Stimulated activated CD4-positive, alpha-beta T cell treated with anti-CD3 and anti-CD28 coated beads, Interleukin-15, amount 100 ng/mL, for 1 hour (primary cell): Measurements from ENCODE around the gene ROR2.

ENCODE experiments used
- DNase-seq, 2 donors: peaks; one replicate each; pipeline ENCODE4 v3.0.0-alpha.2; 2020; ENCODE audit warnings: low read depth in 1 of 2, low spot score in 1 of 2

The ROR2 gene

DNA sequence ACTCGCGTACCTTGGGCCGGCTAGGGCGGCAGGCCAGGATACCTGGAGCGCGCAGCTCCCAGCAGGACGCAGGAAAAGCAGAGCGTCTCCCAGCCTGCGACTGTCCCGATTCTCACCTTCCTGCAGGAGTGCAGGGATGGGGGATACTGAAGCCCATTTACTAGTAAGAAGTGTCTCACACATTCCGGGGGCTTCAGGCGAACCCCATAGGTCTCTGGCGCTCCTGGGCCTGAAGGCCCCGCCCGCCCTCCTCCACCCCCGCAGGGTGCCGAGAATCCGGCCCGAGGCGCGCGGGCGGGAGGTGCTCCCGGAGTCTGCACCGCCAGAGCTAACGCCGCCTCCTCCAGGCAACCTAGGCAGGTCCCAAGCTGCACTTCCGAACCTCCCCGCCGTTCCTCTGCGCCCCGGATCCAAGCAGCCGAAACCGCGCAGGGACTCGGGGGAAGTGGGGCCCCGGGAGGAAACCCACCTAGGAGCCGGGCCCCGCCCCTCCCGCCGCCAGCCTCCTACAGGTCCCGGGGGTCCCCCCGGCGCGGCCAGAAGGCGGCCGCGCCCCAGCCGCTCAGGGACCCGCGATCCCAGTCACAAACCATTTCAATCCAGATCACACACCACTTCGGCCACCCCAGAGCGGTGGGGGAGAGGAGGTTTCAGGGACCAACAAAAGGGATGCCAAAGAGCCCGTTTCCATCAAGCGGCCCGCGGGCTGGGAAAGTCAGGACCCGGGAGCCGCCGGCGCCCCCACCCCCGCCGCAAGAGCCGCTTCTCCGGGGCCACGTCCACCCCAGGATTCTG lies 1.2 kb downstream of the ROR2 start:
- no peak for DNase-seq

DNA sequence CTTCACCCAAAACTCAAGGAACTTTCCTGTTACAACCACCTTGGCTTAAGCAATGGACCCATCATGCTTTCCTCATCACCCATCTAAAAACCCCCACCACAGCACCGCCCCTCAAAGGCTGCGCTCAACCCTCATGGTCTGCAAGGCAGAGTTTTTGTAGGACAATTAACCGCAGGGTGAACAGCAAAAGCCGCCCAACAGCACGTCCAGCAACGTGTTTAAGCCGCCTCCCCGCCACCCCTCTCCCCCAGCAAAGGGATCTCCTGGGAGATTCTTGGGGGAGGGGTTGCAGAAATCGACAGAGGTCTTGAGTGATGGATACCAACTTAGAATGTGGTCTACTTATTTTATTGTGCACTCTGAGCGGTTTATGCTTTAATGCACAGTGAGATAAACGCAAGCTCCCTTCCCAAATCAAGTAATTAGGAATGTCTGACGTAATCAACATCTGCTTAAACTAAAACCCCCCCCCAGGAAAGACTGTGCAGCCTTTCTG lies 1.9 kb downstream of the ROR2 start:
- no peak for DNase-seq

DNA sequence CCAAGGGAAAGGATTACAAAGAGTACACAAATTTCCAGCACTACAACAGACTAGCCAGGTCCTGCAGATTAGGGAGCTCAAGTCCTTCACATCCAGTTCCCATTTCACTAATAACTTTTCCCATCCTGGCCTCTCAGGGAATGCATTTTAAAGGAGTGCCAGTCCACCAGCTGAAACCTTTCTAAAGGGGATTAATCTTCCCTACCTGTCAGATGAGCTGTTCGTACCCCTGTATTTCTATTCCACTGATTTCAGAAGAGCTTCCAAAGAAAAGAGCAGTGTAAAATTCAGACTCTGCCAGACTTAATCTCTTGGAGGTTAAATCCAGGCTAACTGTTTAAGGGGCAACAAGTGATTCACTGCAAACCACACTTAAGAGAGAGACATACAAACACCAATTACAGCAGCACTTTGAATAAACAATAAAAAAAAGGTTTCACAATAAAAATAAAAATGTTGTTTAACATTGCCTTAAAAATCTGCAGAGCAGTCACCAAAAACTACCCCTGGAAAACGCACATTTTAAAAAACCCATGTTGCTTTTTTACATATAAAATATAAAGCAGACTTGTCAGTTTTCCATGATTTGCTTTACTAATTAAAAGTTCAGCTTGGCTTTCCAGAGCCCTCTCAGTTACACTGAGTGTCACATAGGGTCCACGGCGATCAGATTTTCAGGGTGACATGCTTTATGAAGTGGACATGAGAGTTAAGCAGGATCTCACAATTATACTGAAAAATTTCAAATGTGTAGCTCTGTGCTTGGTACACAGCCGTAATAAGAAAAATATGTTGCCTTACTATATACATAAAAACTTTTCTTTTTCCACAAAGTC lies 3.2 kb downstream of the ROR2 start:
- no peak for DNase-seq

DNA sequence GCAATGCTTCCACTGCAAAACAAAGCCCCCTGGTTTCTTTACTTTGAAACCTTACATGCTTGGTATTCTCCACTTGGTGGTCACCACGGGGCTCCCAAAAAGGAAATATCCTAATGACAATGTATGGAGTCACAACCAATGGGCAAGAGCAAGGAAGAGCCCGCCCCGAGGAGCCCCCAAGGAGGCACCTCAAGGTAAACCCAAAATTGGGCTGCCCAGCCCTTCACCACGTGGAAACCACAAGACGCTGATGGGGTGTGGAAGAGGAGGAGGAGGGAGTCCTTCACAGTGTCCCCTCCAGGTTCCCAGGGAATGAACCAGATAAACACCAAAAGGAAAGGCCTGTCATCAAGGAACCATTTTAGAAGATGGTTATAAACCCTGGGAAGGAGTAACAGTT lies 3.8 kb downstream of the ROR2 start:
- DNase-seq, result no peak

DNA sequence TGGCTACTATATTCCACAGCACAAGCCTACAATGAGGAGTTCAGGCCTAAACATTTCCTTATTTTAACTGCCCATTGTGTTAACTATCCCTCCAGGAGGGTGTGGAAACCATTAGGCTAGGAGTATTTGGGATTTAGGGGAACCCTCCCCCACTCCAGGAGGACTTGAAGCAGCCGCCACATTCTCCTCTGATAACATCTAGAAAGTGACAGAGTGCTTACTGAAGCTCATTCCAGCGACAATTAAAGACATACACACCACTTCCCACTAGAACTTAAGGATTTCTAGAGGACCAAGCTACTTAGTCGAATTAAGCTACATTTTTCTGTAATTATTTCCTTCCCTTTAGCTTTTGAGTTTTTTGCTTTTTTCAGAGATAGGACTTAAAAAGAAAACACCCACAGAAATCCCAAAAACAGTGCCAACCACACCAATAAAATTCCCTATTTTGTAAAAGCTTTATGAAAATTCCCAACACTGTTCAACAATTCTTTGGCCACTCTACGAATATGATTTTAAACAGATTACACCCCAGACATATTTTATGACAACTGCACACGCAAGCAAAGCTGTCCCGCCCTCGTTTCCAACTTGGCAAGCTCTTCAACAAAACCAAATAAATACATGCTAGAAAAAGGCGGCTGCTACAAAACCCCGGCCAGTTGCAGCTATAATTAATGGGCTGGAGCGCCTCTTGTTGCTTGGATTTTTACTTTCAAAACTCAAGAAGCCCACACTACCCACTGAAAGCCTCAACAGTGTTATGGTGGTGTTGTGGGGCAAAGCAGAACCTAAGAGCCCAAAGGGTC lies 4.5 kb downstream of the ROR2 start:
- DNase-seq, result no peak

DNA sequence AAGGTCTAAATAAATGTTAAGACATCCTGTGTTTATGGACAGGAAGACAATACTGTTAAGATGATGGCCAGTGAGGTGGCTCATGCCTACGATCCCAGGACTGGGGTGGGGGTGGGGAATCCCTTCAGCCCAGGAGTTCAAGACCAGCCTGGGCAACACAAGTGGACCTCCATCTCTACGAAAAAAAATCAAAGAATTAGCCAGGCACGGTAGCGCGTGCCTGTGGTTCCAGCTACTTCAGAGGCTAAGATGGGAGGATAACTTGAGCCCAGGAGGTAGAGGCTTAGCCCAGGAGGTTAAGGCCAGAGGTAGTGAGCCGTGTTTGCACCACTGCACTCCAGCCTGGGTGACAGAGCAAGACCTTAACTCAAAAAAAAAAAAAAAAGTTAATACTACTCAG lies 5.3 kb downstream of the ROR2 start:
- DNase-seq, result no peak

DNA sequence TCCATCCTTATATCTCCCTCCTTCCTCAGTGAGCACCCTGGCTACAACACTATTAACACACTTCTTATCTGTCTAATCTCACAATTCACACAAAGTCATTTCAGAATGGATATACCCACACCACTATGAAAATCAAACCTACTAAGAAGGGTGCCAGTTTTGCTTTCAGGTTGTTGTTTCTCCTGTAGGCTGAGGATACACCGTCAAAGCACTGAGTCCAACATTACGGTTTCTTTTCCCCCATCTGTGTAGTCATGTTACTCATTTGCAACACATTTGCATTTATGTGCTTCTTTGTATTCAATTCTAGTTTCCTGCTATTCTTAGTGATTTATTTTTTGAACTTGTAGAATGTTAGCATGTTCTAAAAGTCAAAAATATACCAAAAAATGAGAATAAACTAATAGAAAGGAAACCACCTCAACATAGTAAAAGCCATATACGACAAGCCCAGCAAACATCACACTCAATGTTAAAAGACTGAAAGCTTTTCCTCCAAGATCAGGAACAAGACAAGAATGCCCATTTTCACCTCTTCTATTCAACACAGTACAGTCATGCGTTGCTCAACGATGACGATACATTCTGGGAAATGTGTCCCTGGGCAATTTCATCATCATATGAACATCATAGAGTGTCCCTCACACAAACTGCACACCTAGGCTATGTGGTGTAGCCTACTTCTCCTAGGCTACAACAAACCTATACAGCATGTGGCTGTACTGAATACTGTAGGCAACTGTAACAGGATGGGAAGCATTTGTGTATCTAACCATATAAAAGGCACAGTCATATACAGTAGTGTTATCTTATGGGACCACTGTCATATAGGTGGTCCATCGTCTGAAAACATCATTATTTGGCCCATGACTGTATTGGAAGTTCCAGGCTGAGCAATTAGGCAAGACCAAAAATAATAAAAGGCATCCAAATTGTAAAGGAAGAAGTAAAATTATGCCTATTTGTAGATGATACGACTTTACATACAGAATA lies 6.3 kb downstream of the ROR2 start:
- DNase-seq, result no peak

DNA sequence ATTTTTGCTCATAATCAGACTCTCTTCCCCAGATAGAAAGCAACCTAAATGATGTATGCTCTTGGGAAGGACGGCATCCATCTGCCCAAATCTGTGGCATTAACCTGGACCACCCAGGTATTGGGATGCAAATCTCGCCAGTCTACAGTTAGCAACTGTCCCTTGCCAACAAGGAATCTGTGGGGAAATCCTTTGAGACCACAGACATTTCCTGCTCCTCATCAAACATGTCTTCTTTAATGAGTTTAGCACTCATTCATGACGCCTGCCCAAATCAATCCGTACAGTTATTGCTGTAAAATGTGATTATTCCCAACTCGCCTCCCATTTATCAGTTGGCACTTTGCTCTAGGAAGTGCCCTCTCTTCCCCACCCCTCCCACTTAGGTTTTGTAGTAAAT lies 7.8 kb downstream of the ROR2 start:
- no peak for DNase-seq

DNA sequence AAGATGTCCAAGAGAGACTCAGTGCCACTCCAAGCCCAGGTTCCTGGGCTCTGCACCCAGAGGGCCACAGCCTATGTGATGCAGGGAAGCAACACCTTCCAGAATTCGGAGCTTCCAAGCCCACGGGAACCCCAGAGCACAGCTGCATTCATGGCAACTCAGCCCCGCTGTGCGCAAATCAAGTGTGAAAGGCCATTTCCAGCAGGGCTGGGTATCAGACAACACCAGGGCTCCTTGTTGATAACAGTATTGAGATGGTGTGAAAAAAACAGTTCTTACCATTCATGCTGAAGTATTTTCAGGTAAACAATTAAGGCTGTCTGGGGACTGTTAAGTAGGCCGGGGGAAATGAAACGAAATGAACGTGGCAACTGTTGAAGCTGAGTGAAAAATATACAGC lies 10.1 kb downstream of the ROR2 start:
- DNase-seq, result no peak

DNA sequence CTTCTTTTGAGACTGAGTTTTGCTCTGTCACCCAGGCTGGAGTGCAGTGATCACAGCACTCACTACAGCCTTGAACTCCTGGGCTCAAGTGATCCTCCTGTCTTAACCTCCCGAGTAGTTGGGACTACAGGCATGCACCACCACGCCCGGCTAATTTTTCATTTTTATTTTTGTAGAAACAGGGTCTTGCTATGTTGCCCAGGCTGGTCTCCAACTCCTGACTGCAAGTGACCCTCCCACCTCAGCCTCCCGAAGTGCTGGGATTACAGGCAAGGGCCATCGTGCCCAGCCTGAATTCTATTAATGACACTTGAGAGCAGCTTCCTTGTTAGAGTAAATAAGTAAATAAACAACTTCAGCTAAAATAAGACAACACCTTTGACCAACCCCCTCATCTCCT lies 12.3 kb downstream of the ROR2 start:
- no peak for DNase-seq

DNA sequence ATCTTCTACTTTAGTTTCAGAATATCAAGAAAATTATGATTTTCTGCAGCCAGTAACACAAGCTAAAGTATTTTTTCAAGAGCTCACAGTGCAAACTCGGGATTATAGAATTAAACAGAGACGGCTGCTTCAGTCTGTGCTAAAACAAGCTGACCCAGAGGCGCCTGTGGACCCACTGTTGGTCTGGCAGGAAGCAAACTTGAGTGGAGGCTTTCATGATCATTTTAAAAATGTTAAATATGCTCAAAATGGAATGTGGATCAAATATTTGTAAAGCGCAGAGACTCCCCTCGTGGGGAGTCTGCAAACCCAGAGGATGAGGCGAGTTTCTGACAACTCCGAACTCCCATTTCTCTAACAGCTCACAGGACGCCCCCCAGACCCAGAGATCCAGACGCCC lies 13.0 kb downstream of the ROR2 start:
- DNase-seq, result no peak

DNA sequence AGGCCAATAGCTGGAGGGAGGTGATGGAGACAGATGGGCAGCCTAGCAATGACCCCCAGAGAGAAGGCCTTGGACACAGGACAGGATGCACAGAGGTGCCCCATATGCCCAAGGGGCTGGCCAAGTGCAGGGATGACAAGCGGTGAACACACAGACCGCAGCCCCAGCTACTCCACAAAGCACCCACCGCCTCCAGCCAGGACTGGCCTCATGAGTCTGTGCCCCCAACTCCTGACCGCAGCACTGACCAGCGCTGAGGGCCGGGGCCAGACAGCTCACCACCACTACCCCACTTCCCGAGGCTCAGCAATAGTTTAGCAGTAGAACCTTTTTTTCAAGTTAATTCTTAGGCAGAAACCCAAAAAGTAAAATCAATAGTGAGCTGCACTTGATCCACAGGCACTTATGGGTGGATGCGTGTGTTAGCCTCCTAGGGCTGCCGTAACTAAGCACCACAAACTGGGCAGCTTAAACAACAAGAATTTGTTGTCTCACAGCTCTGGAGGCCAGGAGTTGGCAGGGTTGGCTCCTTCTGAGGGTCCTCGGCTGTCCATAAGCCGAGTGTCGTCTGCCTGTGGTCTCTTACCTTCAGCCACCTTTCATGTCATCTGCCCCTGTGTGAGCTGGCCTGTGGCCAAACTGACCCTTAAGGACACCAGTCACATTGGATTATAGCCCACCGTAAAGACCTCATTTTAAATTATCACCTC lies 14.1 kb downstream of the ROR2 start:
- no peak for DNase-seq

DNA sequence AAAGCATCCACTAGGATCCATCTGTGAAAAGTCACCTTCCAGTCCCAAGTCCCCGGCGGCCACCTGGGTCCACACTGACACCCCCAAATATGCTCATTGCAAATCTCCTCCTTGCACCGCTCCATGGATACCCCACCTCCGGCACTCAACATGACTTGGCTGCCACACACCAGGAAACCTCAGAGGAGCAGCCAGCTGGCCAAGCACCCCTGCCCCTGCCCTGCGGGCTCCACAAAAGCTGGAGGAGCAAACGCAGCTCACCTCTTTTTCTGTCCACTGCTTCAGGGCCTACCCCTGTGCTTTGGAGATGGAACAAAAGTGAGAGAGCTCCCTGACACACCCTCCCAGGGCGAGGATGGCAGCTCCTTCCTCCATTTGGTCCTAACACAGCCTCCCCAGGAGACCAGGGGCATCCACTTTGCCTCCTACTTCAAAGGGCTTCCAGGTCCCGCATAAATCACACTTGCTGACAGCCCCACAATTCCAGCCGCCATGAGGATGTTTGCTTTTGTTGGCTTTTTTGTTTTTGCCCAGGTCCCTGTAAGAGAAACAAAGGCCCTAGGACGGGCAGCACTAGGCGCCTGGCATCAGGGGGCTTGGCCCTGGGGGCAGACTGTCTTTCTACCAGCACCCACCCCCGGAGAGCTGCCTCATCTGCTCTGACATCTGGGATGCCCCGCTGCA lies 14.8 kb downstream of the ROR2 start:
- no peak for DNase-seq

DNA sequence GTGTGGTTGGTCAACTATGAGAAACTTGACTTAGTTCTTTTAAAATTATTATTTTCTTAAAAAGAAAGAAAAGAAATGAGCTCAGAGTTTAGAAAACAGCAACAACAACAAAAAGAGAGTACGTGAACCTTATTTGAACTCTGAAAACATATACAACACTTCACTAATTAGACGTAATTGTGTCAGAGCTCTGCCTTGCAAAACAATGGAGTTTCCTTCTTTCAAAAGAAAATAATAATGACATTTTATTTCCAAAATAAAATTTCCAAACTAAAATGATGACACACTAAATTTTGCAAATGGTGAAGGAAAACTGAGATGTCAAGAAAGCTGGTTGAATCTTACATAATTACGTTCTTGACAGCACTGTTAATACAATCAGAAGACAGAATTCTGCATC lies 15.4 kb downstream of the ROR2 start:
- no peak for DNase-seq

DNA sequence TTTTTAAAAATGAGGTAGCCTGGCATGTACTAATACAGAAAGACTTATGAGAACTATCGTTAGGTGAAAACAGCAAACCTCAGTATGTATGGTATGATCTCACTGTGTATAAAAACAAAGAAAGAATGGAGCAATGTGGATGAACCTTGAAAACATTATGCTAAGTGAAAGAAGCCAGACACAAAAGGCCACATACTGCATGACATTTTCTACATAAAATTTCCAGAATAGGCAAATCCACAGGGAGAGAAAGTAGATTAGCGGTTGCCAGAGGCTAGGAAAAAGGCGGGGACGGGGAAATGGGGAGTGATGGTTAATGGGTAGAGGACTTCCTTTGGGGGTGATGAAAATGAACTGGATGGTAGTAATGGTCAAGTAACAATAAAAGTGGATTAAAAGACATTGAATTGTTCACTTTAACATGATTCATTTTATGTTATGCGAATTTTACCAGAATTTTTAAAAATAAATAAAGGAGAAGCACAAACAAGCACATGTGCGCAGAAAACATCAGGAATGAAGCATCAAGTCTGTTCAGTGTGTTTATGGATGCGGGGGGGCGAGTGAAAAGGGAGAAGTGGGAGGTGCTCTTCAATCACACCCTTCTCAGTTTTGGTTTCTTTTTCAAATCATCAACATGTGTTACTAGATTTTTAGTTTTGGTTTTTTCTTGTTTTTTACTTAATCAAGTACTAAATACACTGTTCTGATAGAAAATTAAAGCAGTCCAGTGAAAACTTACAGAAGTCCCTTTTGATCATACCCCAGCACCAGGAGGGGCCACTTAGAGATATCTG lies 16.3 kb downstream of the ROR2 start:
- DNase-seq, result no peak

DNA sequence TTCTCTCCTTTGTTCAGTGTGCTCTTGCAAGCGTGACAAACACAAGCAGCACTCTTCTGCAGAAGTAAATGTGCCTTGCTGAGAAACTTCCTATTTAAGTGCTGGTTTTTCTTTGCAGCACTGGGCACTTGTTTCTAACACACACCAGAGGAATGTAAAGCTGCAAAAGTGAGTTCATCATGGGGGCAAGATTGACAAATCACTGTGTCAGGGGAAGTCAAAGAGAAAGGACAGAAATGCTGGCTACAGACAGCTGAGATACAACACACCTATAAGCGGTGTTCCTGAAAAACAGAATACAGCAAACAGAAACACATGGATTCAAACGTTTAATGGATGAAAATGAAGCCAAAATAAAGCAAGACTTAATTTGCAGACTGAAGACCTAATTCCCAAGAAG lies 19.6 kb downstream of the ROR2 start:
- no peak for DNase-seq

DNA sequence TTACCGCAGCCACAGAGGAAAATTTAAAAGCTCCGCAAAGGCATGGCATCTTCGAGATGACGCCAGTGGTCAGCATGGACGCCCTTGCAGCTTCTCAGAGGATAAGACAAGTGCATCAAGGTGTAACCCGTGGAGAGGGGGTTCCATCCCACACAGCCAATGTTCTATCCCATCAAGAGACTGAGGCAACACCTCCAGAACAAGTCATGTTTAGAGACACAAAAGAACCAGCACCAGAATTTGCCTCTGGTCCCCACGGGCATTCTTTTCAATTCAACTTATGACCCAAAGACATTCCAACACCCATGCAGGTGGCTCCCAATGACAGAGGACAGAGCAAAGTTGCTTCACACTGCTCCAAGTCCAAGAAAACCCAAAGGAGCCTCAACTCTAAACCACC lies 20.7 kb downstream of the ROR2 start:
- no peak for DNase-seq

DNA sequence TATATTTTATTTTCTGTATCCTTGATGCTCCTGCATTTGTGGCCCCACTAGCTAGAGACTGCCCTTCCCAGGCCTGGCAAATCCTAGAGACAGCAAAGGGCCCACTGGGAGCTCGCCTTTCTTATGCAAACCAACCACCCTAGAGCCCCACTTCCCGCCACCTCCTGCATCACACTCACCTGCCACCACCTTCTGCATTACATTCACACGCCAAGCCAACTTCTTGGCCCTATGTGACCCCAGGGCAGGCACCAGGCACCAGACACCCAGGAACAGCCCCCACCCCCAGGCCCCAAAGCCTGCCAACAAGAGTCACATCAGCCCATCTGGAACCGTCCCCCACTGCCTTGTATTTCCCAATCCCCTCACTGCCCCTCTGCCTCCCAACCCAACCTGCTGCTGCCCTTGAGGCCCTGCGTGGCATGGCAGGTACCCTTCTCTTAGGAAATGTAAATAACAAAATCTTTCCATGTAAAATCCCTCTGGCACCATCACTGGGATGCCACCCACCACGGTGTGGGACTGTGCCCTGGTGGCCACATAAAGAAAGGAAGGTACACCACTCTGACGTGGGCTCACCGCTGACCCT lies 22.0 kb downstream of the ROR2 start:
- DNase-seq, result no peak
